Measurements from ENCODE around the gene WNT10A. TPM values are rescaled to one million over a fixed set of nuclear protein-coding genes. Genes with fewer than 3 reads are reported as not detected.

The WNT10A gene
- total RNA-seq, 1 donor from 2014 or later: not detected

- H3K27me3 ChIP-seq (ENCODE audit: low read depth): peaks cover 100% of the 10 kb centered on the region
- no peak overlapping the region for H3K4me3 ChIP-seq
- intact Hi-C loops (cut with micrococcal nuclease): no loop called here
- DNase-seq: no peak
- H3K27ac ChIP-seq (replicated peaks): no peak overlapping the region
- no peaks in the 10 kb centered on the region for H3K9me3 ChIP-seq (replicated peaks)
- TF ChIP-seq CTCF (IDR thresholded peaks at IDR 0.05; ENCODE audit: borderline replicate concordance): no peak
- H3K36me3 ChIP-seq: no peaks in the 10 kb centered on the region
- peaks cover 35% of the 10 kb centered on the region for H3K4me1 ChIP-seq
Observed at GRCh38 chr2:218875692-218876246, 4.9 kb upstream of the WNT10A start.

- no peak overlapping the region for H3K4me3 ChIP-seq
- intact Hi-C loops (cut with micrococcal nuclease): no loop called here
- no peaks in the 10 kb centered on the region for H3K36me3 ChIP-seq
- DNase-seq: peak; percentile 52
- peak; percentile 94 for TF ChIP-seq CTCF (IDR thresholded peaks at IDR 0.05; ENCODE audit: borderline replicate concordance)
- H3K27ac ChIP-seq (replicated peaks): no peak overlapping the region
- peaks cover 100% of the 10 kb centered on the region for H3K27me3 ChIP-seq (ENCODE audit: low read depth)
- H3K4me1 ChIP-seq: peaks cover 28% of the 10 kb centered on the region
- H3K9me3 ChIP-seq (replicated peaks): no peaks in the 10 kb centered on the region
Observed at GRCh38 chr2:218876562-218877219, 4.0 kb upstream of the WNT10A start.

GRCh38 chr2:218877331-218877730 lies 3.3 kb upstream of the WNT10A start:
- Histone ChIP-seq H3K4me1 (peaks cover 28% of the 10 kb centered on the region), H3K27ac (replicated peaks) (no peak overlapping the region), H3K36me3 (no peaks in the 10 kb centered on the region), H3K27me3 (ENCODE audit: low read depth) (peaks cover 100% of the 10 kb centered on the region), H3K4me3 (no peak overlapping the region), H3K9me3 (replicated peaks) (no peaks in the 10 kb centered on the region)
- intact Hi-C loops (cut with micrococcal nuclease): no loop called here
- TF ChIP-seq CTCF (IDR thresholded peaks at IDR 0.05; ENCODE audit: borderline replicate concordance): no peak
- peak; percentile 5 for DNase-seq

GRCh38 chr2:218877891-218878290 lies 2.8 kb upstream of the WNT10A start:
- TF ChIP-seq CTCF (IDR thresholded peaks at IDR 0.05; ENCODE audit: borderline replicate concordance): no peak
- intact Hi-C loops (cut with micrococcal nuclease): no loop called here

GRCh38 chr2:218878486-218878885 lies 2.2 kb upstream of the WNT10A start:
- peak; percentile 13 for DNase-seq
- Histone ChIP-seq H3K9me3 (replicated peaks) (no peaks in the 10 kb centered on the region), H3K27ac (replicated peaks) (no peak overlapping the region), H3K27me3 (ENCODE audit: low read depth) (peaks cover 100% of the 10 kb centered on the region), H3K36me3 (no peaks in the 10 kb centered on the region), H3K4me3 (no peak overlapping the region), H3K4me1 (peaks cover 29% of the 10 kb centered on the region)
- no peak for TF ChIP-seq CTCF (IDR thresholded peaks at IDR 0.05; ENCODE audit: borderline replicate concordance)
- intact Hi-C loops (cut with micrococcal nuclease): no loop called here

More at GRCh38 chr2:218877891-218878290, 2.8 kb upstream of the WNT10A start:
- no peaks in the 10 kb centered on the region for H3K36me3 ChIP-seq
- no peak overlapping the region for H3K4me3 ChIP-seq
- no peaks in the 10 kb centered on the region for H3K9me3 ChIP-seq (replicated peaks)
- H3K27ac ChIP-seq (replicated peaks): no peak overlapping the region
- H3K4me1 ChIP-seq: peaks cover 29% of the 10 kb centered on the region
- H3K27me3 ChIP-seq (ENCODE audit: low read depth): peaks cover 100% of the 10 kb centered on the region
- DNase-seq: peak; percentile 7
